Measurements from ENCODE around the gene LAMA2. TPM values are rescaled to one million over a fixed set of nuclear protein-coding genes. Genes with fewer than 3 reads are reported as not detected.

LAMA2 gene
- polyA plus RNA-seq, 10 donors, result 124 to 174 (median 146) TPM

DNA sequence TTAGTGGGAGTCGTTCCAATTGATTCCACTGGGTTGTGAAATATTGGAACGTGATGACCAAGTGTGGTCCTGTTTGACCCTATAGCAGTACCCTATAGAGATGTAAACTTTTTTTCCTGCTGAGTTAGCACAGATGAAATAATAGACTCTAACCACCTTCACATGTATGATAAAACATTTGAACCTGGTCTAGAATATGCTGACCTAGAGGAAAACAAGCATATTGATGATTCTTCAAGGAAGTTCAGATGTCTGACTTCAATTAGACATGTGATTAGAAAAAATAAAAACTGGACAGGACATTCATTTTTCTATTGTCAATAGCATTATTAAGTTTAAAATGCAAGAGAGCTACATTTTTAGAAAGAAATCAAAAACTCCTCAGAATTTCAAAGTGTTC is 424.9 kb downstream of the LAMA2 start:
- DNase-seq, result no peak

DNA sequence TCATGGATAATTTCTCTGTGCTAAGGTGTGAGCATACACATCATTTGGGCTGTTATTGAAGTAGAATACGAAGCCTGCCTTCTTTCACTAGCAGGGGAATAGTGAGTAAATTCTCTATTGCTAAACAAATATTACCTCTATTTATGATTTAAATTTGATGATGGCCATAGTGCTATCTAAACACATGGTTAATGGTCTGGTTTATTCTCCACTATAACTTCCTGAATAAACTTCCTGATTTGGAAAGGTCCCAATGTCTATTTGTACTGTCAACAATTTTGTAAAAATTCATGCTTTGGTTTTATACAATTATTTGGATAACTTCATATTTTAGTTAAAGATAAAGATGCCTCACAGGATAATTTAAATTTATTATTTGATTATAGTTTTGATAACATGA is 426.2 kb downstream of the LAMA2 start:
- no peak for DNase-seq

DNA sequence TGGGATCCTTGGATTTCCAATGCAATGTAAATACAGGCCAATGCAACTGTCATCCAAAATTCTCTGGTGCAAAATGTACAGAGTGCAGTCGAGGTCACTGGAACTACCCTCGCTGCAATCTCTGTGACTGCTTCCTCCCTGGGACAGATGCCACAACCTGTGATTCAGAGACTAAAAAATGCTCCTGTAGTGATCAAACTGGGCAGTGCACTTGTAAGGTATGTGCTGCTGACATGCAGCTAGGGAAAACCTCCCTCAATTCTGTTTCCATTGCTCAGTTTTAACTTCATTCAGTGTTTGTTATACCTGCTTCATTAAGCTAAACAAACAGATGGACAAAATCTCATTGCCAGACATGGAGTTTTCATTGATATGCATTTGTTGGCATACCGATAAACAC is 429.9 kb downstream of the LAMA2 start:
- DNase-seq, result peak in 2 of 3 donors; percentile 15 to 52

- peak; percentile 18 to 59 (median 27) for DNase-seq
Measured at GRCh38 chr6:129314575-129314974, 431.6 kb downstream of the LAMA2 start.

DNA sequence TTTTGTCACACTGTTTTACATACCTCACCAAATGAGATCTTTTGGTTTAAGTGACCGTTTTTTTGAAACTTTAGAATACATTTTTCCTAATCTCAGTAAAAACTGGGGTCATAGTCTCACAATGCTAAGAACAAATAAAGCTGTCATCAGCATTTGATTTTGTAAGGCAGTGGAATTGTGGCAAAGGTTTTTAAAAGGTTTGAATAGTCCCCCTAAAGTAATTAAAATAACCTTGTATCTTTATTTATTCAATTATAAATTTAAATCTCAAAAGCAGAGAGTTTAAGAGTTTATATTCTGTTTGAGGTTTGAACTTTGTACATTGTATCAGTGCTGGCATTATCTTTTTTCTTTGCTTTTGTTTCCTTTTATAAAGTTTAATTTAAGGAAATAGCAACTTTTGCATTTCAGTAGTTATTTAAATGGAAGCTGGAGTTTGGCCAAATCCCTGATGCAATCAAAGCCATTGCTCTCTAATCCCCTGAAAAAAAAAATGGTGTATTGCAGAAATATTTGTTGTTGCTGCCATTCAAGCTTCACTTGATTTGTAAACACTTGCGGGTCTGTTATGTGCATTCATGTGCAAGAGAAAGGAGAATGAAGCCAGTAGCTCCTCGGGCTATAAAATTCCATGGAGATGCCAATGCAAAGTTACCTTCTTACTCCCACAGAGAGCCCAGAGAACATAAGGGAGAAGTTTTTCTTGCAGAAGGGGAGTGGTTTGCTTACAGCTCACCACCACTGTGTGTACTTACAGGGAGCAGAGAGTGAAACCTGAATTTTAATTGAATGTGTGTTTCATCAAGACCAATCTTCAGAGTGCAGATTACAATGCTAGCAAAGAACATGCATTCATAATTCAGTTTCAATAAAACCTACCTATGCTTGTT is 435.2 kb downstream of the LAMA2 start:
- DNase-seq, result peak in 2 of 3 donors; percentile 9 to 19

GRCh38 chr6:129320892-129321291 is 438.0 kb downstream of the LAMA2 start:
- no peak for DNase-seq

- no peak for DNase-seq
Measured at GRCh38 chr6:129321303-129321702, 438.4 kb downstream of the LAMA2 start.

- no peak for DNase-seq
Measured at GRCh38 chr6:129324345-129324744, 441.4 kb downstream of the LAMA2 start.

DNA sequence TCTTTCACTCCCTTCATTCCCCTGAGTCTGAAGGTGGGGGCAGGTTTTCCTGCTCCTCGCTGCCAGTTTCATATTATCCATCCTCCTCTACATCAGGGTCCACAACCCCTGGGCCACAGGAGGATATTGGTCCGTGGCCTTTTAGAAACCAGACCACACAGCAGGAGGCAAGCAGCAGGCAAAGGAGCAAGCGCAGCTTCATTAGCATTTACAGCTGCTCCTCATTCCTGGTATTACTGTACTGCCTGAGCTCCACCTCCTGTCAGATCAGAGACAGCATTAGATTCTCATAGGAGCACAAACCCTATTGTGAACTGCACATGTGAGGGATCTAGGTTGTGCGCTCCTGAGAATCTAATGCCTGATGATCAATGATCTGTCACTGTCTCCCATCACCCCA is 446.7 kb downstream of the LAMA2 start:
- DNase-seq, result no peak

DNA sequence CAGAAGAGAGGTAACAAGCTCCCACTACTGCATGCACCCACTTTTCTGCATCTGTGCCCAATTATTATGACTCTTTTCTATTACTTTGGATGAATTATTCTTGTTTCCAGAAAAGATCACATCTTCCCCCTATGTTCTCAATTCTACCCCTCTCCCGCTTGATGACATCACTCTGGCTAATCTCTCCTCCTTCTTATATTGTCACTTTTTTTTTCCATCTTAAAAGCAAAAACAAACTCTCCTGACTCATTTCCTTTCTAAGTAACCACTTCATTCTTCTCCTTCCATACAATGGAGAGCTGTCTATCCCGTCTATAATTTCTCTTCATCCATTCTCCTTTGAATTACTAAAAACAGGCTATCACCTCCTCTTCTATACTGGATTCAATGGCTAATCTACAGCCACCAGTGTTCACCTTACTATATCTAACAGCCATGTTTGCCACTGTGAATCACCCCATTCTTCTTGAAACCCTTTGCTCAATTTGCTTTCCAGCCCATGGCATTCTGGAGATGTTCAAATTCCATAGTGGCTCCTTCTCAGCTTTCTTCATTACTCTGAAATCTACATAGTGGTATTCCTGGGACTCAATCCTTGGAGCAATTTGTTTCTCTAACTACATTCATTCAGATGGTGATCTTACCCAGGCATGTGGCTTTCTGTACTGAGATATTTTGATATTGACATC is 448.7 kb downstream of the LAMA2 start:
- DNase-seq, result peak in 1 of 3 donors; percentile 35

DNA sequence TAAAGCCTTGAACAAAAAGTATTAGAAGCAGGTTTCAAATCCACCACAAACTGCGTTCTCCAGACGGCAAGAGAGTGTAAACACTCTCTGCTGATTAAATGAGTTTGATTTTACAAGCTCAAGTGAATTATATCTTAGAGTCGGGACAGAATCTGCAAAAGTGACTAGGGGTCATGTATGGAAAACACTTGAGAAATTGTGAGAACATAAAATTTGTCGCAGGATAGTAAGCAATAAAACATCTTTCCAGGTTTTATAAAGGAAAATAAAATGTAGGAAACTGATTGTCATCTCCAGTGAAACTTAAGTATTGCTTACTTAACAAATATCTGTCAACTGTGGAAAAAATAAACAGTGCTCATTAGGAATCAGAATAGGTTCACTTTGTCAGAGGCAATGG is 452.9 kb downstream of the LAMA2 start:
- no peak for DNase-seq

GRCh38 chr6:129338683-129339082 is 455.7 kb downstream of the LAMA2 start:
- no peak for DNase-seq

GRCh38 chr6:129340983-129341382 is 458.0 kb downstream of the LAMA2 start:
- DNase-seq, result peak in 1 of 3 donors; percentile 55

GRCh38 chr6:129342243-129342642 is 459.3 kb downstream of the LAMA2 start:
- DNase-seq, result peak in 1 of 3 donors; percentile 7

DNA sequence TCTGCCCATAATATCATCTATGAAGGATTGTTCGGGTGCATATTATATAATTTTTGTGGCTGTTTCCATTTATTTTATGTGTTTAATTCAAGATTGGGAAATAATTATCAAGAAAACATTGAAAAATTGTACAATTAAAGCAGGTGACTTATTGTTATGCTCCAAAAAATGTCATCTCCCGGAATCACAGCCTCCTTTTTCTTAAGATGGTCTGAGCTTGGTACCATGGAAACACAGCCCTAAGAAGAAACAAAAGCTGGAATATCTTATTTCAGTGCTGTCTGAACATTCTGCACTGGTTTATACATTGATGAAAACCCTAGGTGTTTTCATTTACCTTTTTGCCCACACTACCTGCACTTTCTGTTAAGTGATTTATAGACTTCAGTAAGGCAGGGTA is 459.9 kb downstream of the LAMA2 start:
- no peak for DNase-seq

DNA sequence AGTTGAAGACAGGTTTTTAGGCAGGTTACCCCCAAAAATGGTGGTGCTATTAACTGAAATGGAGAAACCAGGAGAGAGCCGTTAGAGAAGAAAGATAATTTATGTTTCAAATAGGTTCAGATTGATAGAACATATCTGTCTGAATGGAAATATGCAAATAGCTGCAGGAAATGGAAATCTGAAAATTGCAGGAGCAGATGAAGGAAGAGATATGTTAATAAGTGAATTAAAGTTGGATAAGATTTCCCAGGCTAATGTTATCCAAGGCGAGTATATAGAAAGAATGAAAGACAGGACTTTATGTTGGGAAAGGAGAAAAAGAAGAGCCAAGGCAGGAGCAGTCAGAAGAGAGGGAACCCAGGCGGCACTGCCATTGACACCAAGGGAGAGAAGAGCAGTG is 461.4 kb downstream of the LAMA2 start:
- DNase-seq, result no peak

- DNase-seq, result peak in 1 of 3 donors; percentile 40
Measured at GRCh38 chr6:129345890-129346289, 463.0 kb downstream of the LAMA2 start.

DNA sequence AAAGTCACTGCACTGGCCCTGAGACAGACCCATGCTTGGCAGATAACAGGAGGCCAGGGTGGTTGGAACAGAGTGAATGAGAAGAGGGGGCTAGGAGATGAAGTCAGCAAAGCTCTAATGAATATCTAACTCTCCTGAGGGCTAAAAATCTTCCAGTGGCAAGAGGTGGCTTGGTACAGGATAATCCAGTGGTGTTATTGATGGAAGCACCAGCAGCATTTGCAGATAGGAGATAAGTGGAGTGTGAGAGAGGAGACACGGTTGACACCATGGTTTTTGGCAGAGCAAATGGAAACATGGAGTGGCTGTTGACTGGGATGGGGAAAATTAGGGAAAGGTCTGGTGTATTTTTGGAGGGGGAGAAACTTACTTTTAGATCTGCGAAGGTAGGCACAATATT is 464.0 kb downstream of the LAMA2 start:
- no peak for DNase-seq

DNA sequence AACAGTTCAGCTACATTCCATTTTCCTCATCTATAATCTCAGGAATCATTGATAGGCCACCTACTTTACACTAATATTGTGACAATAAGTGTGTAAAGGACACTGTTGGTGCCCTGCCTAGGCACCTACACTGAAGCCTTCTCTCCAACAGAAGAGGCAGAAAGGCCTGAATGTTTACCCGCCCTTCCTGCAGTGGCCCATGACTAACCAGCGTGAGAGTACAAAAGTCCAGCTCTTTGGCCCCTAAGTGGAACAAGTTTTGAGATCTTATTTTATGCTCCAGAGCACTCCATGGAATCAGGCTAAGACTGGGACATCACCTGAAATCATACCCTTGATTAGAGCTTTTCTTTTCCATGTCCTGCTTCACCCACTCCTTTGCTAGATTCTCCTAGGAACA is 467.3 kb downstream of the LAMA2 start:
- DNase-seq, result no peak

GRCh38 chr6:129351807-129352206 is 468.9 kb downstream of the LAMA2 start:
- peak in 1 of 3 donors; percentile 10 for DNase-seq

- peak in 1 of 3 donors; percentile 10 for DNase-seq
Measured at GRCh38 chr6:129353067-129353466, 470.1 kb downstream of the LAMA2 start.

GRCh38 chr6:129356129-129356528 is 473.2 kb downstream of the LAMA2 start:
- DNase-seq, result no peak

Data from muscle of back (tissue), 11 donors.